Peyer's patch (tissue), 4 donors: ENCODE measurements around the gene SPOCK2.

ENCODE experiments used
- CTCF ChIP-seq, 6 experiments: fragments of 450-650 bp in 4 of 6; fragments of 200-600 bp in 2 of 6; sonication (generic) in 1 of 6; IDR thresholded peaks; one replicate each; pipeline ENCODE4 v1.5.1; 2017 to 2019; ENCODE audit warnings: antibody characterized with exemption in 6 of 6, mild to moderate bottlenecking in 3 of 6, moderate library complexity in 1 of 6
- POLR2A ChIP-seq, 2 donors: fragments of 450-650 bp; IDR thresholded peaks; one replicate each; pipeline ENCODE4 v1.5.1; 2017; ENCODE audit warnings: antibody characterized with exemption in 2 of 2, mild to moderate bottlenecking in 2 of 2, moderate library complexity in 2 of 2

- TF ChIP-seq CTCF (IDR thresholded peaks at IDR 0.05) (no peak), POLR2A (IDR thresholded peaks at IDR 0.05) (no peak)
Observed at GRCh38 chr10:72081210-72081609, 7.1 kb downstream of the SPOCK2 start.
